Stimulated activated CD4-positive, alpha-beta T cell treated with anti-CD3 and anti-CD28 coated beads, Interleukin-1b, Interleukin-23, amount 100 ng/mL, for 4 hours (primary cell): ENCODE data around the gene SCN4A.
"Not testable (repeated sequence)": the region's sequence is repeated elsewhere in the genome, so short reads cannot be mapped to it uniquely, and the experiment has no call there.

Experiments
- DNase-seq, 2 donors: peaks; one replicate each; pipeline ENCODE4 v3.0.0-alpha.2; 2020; ENCODE audit warnings: low read depth in 2 of 2

SCN4A gene

GRCh38 chr17:63984651-63985386 lies 12.1 kb upstream of the SCN4A start:
- peak in 1 of 2 donors; percentile 53 for DNase-seq

GRCh38 chr17:63984236-63984635 lies 11.5 kb upstream of the SCN4A start:
- no peak for DNase-seq

- DNase-seq: no peak
Measured at GRCh38 chr17:63983320-63983719, 10.6 kb upstream of the SCN4A start.

GRCh38 chr17:63982641-63983040 lies 9.9 kb upstream of the SCN4A start:
- DNase-seq: not testable (repeated sequence)

- no peak for DNase-seq
Measured at GRCh38 chr17:63978272-63979200, 5.8 kb upstream of the SCN4A start.

- DNase-seq: no peak
Measured at GRCh38 chr17:63976702-63977101, 4.0 kb upstream of the SCN4A start.

- DNase-seq: no peak
Measured at GRCh38 chr17:63975541-63976092, 2.9 kb upstream of the SCN4A start.

GRCh38 chr17:63974594-63975192 lies 2.0 kb upstream of the SCN4A start:
- no peak for DNase-seq

- no peak for DNase-seq
Measured at GRCh38 chr17:63973930-63974593, 1.3 kb upstream of the SCN4A start.

GRCh38 chr17:63973247-63973646 lies 529 bp upstream of the SCN4A start:
- DNase-seq: no peak

GRCh38 chr17:63969278-63969677 lies 3.4 kb downstream of the SCN4A start:
- DNase-seq: no peak

- no peak for DNase-seq
Measured at GRCh38 chr17:63967953-63968352, 4.8 kb downstream of the SCN4A start.

- DNase-seq: no peak
Measured at GRCh38 chr17:63966646-63967264, 6.0 kb downstream of the SCN4A start.

GRCh38 chr17:63963123-63963522 lies 9.6 kb downstream of the SCN4A start:
- no peak for DNase-seq

- no peak for DNase-seq
Measured at GRCh38 chr17:63962298-63962744, 10.4 kb downstream of the SCN4A start.

GRCh38 chr17:63961355-63962212 lies 11.1 kb downstream of the SCN4A start:
- peak in 1 of 2 donors; percentile 32 for DNase-seq

- DNase-seq: no peak
Measured at GRCh38 chr17:63960430-63960829, 12.3 kb downstream of the SCN4A start.

GRCh38 chr17:63960006-63960405 lies 12.7 kb downstream of the SCN4A start:
- DNase-seq: no peak

GRCh38 chr17:63956296-63956920 lies 16.3 kb downstream of the SCN4A start:
- no peak for DNase-seq

GRCh38 chr17:63955791-63956190 lies 16.9 kb downstream of the SCN4A start:
- no peak for DNase-seq
